ENCODE measurements around the gene SRP9.
"Not testable (repeated sequence)": the region's sequence is repeated elsewhere in the genome, so short reads cannot be mapped to it uniquely, and the experiment has no call there.

SRP9 gene

DNA sequence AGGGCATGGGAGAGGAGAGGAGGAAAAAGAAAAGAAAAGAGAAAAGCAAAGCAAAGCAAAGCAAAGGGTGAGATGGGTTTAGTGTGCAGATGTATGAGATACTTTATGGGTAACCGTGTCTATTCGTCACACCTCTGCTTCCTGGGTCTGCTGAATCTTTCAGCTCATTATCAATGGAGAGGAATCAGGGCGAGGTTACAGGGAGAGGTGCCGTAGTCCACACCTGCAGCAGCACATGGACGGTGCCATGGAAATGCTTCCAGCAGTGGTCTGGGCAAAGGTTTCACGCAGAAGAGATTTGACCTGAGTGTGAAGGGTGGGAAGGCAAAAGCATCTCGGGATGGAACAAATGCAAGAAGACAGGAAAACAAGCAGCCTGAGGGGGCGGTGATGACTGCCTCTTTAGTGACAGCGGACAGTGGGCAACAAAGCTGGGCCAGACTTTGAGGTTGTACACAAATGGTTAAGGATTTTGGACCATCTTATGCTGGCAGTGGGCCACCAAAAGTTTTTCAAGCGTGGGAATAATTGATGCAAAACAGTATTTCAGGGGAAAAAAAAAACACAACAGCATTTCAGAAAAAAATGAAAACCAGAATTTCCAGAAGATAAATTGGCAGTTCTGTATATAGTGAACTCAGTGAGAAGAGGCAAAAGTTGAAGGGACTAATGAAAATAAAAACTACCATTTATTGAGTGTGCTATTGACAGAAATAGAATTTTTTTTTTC, 19.5 kb upstream of the SRP9 start:
- DNase-seq = no peak

DNA sequence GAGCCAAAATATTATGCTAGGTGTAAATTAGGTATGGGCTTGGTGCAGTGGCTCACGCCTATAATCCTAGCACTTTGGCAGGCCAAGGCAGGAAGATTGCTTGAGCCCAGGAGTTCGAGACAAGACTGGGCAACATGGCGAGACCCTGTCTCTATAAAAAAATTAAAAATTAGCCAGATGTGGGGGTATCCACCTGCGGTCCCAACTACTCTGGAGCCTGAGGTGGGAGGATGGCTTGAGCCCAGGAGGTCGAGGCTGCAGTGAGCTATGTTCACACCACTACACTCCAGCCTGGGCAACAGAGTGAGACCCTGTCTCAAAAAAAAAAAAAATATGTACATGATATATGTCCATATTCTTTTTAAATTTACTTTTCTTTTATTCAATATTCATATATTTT, 17.7 kb upstream of the SRP9 start:
- not testable (repeated sequence) for DNase-seq

DNA sequence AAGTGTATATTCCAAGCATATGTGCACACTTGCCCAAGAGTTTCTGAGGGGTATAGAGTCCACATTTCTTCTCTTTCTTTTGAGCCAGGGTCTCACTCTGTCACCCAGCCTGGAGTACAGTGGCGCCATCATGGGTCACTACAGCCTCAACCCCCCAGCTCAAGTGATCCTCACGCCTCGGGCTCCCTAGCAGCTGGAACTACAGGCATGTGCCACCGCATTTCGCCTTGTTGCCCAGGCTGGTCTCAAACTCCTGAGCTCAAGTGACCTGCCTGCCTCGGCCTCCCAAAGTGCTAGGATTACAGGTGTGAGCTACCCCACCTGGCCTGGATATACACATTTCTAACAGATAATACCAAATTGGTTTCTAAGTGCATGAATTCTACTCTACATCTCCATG, 17.1 kb upstream of the SRP9 start:
- no peak for DNase-seq

DNA sequence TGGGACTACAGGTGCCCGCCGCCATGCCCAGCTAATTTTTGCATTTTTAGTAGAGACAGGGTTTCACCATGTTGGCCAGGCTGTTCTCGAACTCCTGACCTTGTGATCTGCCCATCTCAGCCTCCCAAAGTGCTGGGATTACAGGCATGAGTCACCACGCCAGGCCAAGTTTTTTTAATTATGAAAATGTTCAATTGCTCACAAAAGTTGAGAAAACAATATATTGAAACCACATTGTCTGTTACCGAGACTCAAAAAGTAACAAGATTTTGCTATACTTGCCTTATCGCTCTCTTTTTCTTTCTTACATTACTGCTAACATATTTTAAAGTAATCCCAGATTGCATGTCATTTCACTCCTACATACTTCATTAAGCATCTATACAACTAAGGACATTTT, 16.2 kb upstream of the SRP9 start:
- DNase-seq = not testable (repeated sequence)

DNA sequence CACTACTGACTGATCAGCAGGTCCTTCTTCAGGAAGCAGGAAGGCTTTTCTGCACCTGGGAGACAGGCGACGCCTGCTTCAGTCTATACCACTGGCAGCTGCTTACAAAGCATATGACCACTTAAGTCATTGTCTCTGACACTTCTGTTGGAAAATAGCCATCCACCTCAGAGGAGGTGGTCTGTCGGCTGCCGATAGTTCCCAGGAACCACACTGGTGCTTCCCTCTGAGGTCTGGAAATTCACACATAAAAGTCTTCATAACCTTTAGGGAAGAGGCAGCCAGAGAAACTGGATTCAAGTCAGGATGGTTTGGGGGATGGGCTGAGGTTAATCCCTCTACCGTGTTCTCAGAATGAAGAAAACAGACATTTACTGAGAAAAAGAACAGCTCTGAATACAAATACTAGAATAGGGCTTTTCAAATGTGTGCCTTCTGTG, 15.6 kb upstream of the SRP9 start:
- no peak for DNase-seq

DNA sequence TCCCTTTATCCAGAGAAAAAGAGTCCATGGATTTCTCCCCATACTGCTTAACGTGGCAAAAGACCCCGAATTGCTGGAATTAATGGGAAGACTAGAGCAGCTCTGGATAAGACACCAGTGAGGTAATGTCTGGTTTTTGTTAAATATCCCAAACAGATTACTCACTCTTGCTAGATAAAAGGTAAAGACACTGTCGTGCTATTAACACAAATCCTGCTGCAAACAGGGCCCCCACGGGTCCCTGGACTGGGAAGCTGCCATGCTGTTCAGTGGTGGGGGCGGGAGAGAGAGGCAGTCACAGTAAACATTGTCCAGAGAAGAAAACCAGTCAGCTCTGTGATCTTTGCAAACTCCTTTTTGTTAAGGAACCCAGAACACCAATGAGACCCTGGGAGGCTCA, 15.2 kb upstream of the SRP9 start:
- DNase-seq = no peak

DNA sequence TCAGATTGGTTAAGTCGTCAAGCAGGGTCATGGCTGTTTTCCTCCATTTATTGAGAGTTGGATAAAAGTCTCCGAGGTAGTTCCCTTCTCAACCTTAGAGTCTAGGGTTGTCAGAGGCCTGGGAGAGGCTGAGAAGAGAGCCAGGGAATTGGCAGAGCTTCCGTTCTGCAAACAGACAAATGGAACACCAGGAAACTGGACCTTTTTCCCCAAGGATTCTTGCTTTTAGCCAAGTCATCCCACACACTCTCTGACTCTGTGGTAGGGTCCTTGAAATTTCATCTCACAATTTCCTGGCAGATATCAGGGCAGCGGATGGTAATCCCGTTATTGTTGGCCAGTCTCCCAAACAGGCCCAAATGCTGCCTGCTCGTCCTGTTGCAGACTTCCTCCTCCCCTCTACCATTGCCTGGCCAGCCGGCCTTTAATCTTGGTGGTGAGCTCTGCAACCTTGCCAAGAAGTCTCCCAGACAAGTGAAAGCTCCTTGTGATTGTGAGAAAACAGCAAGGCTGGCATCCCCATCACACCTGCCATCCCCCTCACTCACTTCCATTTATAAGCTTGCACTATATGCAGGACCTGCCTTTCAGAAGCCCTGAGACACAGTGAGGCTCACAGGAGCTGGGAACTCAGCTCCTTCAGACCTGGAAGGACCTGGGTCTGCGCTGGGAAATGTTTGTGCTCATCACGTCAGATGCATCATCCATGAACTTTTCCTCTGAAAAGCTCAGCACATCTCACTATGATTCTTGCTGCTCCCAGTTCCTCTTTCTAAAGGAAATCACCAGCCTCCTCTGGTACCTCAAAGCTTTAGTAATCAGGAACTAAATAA, 13.7 kb upstream of the SRP9 start:
- DNase-seq = no peak

DNA sequence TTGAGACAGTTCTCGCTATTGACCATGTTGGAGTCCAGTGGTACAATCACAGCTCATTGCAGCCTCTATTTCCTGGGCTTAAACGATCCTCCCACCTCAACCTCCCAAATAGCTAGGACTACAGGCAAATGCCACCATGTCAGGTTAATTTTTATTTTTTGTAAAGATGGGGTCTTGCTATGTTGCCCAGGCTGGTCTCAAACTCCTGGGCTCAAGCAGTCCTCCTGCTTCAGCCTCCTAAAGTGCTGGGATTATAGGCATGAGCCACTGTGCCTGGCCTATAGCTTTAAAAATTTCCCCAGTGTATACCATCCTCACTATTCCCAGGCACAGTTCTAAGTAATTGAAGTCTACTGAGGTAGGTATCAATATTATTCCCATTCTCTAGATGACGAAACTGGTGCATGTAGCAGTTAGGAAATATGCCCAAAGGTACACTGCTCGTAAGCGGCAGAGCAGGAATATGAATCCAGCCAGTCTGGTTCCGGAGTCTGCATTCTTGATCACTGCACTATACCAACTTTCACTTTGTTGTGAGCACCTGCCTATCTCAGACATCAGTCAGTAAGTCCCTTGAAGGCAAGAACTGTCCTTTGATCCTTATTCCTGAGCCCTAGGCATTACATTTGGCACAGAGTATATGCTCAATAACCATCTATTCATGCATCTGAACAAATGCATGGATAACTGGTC, 11.5 kb upstream of the SRP9 start:
- no peak for DNase-seq

DNA sequence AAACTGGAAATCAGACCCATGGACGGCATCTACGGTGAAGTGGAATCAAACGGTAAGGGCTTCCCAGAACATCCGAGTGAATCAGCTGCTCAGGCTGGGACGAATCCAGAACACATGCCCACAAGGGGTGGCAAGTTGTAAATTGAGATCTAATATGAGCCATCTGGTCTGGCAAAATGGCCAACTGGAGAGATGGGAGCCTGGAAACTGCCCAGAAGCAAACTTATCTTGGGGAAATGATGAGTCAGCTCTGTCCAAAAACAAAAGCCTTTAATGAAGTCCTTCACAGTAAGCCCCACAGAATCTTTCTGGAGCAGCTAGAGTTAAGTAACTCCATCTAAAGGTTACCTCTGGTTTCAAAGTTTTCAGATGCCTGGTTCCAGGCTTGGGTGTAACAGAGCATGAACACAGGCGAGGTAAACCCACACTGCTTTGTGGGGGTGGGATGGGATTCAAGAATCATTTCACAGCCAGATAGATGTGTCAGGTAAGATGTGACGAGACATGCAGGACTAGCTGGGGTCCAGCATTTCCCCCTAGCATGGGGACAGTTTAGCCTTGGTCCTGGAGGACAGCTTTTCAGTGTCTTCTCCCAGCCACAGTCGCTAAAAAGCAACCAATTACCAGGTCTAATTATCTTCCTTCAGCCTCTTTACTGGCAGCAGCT, 10.5 kb upstream of the SRP9 start:
- no peak for DNase-seq

DNA sequence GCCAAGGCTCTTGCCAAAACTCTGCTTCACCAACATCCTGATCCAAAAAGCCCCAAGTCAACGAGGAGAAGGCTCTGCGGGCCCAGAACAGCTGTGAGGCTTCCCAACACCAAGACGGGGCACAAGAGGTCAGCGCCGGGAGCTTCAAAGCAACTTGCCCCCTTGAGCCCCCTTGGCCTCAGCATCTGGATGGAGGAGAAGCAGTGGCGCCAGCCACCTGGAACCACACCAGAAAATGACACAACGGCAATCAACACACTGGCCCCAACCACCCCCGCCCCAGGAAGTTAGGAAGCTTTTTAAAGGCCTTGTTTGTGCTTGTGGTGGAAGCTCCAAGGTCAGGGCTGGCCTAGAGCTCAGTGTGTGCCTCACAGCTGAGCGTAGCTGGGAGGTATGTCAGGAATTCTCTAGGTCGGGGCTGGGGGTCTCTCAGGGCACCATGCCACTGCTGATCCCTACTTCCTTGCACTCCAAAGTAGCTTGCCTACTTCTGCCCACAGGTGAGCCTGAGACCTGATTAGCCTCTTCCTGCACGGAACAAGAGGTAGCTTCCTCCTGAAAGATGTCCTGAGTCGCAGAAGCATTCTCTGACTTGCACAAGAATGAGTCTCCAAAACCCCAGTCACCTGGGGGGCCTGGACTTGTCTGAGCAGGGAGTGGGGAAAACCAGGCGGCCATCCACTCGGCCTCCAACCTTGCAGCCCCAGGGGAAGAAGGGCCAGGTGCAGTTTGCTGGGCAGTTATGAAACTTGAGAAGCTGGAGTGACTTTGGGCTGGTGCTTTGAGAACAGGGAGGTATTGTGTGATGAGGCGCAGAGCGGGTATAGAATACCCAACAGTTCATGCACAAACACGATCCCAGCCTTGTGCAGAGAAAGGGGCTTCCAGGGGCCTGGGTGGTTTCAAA, 9.7 kb upstream of the SRP9 start:
- DNase-seq = no peak

DNA sequence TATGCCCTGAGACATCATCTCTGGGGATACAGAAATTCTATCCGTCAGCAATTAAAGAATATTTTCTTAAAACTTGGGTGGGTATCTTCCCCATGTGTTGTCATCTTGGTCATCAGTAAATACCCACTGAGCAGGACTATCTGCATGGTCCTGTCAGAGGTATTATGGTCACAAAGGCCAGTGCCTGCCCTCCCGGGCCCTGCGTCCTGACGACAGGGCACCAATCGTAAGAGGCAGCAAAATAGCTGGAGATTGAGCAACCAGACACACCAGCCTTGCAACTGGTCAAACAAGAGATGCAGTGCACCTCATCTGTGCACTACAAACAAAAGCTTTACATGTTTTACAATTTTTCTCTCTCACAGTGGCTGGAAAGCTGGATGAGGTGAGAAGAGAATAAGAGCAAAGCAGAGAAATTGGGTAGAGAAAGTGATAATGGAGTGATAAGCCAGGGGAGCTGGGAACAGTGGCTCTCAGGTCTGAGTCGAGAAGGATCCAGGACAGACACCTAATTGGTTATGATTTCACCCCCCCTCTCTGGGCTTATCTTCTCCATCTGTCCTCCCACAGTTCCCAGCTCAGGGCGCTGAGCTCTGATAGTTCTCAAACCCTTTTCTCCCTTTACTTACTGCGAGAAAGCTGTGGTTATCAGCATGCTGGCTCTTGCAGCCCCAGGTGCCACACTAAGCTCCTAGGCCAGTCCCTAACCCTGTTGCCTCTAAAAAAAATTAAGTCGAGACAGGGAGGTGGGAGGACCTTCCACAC, 8.8 kb upstream of the SRP9 start:
- DNase-seq = no peak

DNA sequence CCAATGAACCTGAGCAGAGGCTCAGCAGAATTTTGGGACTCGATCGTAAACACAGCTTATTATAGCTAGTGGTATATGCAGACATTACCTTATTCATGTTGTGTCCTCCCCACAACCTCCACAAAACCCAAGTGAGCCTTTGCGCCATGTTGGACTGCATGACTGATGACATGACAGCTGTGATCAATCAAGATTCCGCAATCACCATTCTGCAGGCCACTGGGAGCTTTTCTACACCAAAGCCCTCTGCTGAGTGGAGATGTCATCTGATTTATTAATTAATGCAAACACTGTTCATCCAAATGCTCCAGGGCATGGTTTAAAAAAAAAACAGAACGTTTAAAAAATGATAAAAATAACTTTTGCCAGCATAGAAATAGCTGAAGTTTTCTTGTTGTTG, 7.9 kb upstream of the SRP9 start:
- DNase-seq = no peak

DNA sequence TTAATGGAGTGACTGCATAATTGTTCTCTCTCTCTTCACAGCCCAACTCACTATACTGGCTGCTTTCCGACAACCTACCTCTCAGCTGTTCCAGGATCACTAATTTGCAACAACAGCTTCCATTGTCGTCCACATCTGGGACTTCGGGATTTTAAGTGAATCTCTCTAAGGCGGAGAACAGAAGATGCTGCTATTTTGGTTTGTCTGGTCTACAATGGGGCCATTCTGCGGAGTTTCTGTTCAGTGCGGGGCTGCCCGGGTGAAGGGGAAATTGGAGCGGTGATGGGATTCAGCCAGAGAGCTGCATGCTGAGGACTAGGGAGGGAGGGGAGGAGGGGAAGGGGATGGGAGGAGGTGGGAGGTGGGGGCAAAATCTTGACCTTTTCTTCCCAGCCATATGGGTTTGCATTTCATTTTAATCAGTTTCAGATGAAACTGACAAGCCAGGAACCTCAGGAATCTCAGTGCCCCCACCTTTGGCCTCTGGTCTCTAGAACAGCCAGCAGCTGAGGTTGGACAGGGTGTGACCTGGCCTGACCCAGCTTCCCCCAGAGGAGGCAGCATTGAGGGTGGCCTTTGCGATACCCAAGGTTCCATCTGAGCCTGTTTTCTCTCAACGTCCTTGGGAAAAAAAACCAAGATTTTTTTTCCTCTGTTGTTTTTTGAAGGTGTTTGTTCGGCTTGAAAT, 6.9 kb upstream of the SRP9 start:
- no peak for DNase-seq

DNA sequence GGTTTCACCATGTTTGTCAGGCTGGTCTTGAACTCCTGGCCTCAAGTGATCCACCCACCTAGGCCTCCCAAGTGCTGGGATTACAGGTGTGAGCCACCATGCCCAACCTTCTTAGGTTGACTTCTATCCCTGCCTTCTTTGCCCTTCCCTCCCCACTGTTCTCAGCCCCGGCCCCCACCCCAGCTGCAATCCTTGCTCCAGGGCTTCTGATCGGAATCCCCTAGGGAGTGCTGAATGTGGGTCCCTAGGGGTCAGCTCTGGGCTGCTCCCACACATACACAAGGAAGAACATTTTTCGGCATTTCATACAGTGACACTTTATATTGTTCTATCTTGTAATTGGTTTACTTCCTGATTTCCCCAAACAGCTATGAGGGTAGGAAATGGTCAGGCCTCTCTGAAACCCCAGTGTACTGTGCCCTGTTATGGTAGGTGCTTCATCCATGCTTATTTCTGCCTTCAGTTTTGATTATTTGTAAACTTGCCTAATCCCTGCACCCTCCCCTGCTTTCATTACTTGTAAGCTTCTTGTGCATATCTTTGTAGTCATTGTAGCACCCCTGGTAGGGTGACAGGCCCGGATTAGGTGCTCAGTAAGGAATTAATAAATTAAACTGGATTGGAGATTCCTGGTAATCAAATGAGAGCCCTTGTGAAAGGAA, 5.8 kb upstream of the SRP9 start:
- no peak for DNase-seq

DNA sequence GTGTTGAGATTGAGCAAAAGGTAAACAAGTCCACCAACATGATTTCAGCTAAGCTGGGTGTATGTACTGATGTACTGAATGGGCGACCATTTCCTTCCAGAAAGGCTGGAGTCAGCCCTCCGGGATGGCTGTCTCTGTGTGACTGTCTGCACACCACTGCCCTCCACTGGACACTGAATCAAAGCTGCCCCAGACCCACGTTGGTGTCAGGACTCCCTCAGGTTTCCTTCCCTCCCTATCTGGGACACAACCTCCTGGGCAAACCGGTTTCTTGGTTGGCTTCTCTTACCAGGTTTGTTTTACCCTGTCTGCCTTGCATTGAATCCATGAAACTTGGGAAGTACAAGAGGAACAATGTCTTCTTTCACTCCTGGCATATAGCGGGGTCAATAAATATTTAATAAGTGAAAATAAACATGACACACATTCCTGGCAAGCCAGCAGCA, 5.3 kb upstream of the SRP9 start:
- peak; percentile 14 for DNase-seq

DNA sequence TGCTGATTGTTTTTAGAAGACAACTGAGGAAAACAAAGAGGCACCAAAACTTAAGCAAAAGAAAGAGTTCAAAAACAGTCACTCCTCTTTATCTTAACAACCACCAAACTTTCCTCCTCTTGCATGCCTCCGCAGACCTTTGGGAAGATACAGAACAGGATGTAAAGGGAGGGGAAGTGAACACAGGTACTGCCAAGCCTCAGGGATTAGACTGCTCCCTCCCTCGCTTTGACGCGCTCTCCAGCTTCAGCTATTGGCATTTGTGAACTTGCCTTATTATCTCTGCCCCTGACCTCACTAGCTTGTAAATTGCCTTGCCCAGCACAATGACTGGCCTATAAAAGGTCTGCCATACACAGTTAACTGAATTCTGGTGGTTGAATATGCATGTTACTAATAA, 4.8 kb upstream of the SRP9 start:
- DNase-seq = no peak

DNA sequence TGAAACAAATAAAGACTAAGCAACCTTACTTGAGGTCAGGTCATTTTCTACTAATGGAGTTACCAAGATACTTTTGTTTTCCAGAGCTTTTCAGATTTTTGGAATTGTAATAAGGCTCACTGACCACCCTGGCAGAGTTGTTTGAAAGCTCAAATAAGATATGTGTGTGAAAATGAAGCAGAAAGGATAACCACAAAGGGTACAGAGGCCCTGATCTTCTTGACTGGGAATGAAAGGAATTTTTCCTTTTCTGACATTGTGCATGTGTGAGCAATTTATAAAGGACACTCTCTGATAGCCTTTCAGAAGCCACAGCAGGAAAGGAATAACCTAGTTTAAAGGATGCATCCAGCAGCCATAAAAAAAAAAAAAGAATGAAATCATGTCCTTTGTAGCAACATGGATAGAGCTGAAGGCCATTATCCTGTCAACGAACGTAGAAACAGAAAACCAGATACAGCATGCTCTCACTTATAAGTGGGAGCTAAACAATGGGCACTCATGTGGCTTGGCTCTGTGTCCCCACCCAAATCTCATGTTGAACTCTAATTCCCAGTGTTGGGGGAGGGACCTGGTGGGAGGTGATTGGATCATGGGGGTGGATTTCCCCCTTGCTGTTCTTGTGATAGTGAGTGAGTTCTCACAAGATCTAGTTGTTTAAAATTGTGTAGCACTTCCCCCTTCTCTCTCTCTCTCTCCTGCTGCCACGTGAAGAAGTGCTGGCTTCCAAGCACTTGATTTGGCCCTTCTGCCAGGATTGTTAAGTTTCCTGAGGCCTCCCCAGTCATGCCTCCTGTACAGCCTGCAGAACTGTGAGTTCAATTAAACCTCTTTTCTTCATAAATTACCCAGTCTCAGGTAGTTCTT, 3.1 kb upstream of the SRP9 start:
- no peak for DNase-seq

DNA sequence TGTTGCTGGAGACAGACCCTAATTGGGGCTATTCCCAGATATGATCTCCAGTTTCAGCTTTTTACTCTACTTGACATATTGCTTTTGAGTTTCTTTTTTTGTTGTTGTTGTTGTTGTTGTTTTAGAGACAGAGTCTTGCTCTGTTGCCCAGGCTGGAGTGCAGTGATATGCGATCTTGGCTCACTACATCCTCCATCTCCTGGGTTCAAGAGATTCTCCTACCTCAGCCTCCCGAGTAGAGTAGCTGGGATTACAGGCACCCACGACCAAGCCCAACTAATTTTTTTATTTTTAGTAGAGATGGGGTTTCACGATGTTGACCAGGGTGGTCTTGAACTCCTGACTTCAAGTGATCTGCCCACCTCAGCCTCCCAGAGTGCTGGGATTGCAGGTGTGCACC, 1.3 kb upstream of the SRP9 start:
- DNase-seq = no peak

DNA sequence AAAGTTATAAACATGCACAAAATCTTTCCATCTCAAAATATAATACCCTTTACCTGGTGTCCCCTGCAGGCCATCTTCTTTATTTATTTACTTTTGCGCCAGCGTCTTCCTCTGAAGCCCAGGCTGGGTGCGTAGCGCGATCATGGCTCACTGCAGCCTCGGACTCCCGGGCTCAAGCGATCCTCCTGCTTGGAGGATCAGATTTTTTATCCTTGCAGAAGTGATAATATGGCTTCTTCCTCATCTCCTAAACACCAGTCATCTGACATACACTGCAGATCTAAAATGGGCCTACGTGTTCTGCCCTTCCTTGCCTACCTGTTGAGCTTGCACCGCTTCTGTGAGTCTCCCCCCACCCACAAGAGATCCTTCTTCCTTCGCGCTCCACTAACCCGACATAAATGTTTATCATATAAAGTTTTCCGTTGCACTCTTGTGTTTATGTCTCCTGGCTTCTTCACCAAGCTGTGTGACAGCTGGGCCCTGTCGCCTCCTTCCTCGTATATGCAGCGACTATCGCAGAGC, 506 bp upstream of the SRP9 start:
- DNase-seq = no peak

Data from CD4-positive, alpha-beta T cell treated with Interleukin-10 for 1 hour (primary cell).